ENCODE data around the gene PRDM16. TPM values are rescaled to one million over a fixed set of nuclear protein-coding genes. Genes with fewer than 3 reads are reported as not detected.

Gene PRDM16
- total and polyA plus RNA-seq, 2 of the 4 experiments (the other 2 are of a cell fraction), result 0.02 TPM; not detected in 1

GRCh38 chr1:3031401-3032221, 37.4 kb upstream of the PRDM16 start:
- Histone ChIP-seq H2AK5ac (ENCODE audit: low read depth, low read length) (no peak overlapping the region), H4K91ac (ENCODE audit: insufficient read depth, low read depth, low read length) (no peak overlapping the region), H4K20me1 (ENCODE audit: insufficient read depth, low read length) (no peaks in the 10 kb centered on the region), H2AK9ac (replicated peaks; ENCODE audit: low read depth, low read length, poor library complexity) (no peak overlapping the region), H4K5ac (ENCODE audit: low read depth, low read length) (no peak overlapping the region), H2BK15ac (ENCODE audit: low read depth, low read length) (no peak overlapping the region), H2BK120ac (ENCODE audit: low read depth, low read length) (no peak overlapping the region), H3K4me1 (ENCODE audit: control insufficient read depth, insufficient read depth, low read length) (no peaks in the 10 kb centered on the region), H3K9ac (ENCODE audit: low read depth, low read length) (no peak overlapping the region), H3K4me3 (ENCODE audit: insufficient read depth, low read depth, low read length) (no peak overlapping the region), H3K4ac (ENCODE audit: low read depth, low read length) (no peak overlapping the region), H3K79me1 (ENCODE audit: low read depth in 1 of 2, low read length in 2 of 2) (no peaks in the 10 kb centered on the region), H2BK20ac (ENCODE audit: low read depth, low read length) (no peak overlapping the region), H3K9me3 (ENCODE audit: control insufficient read depth, insufficient read depth, low read length) (peaks cover 53% of the 10 kb centered on the region), H3K4me2 (ENCODE audit: low read depth, low read length) (no peak overlapping the region), H3K36me3 (ENCODE audit: control insufficient read depth, insufficient read depth, low read length) (no peaks in the 10 kb centered on the region), H4K8ac (ENCODE audit: low read depth in 2 of 2, low read length in 2 of 2) (no peak overlapping the region), H3K27me3 (ENCODE audit: control insufficient read depth, insufficient read depth, low read length) (no peaks in the 10 kb centered on the region), H3K18ac (ENCODE audit: low read depth, low read length) (no peak overlapping the region), H3K56ac (ENCODE audit: extremely low read depth, insufficient read depth, low read length) (no peak overlapping the region), H2AFZ (replicated peaks; ENCODE audit: low read length, poor library complexity) (no peak overlapping the region), H2BK5ac (ENCODE audit: low read depth, low read length, poor library complexity, severe bottlenecking) (no peak overlapping the region), H3K9me1 (ENCODE audit: insufficient read depth, low read length) (no peaks in the 10 kb centered on the region), H3K23ac (ENCODE audit: low read depth, low read length) (no peak overlapping the region), H3K27ac (ENCODE audit: insufficient read depth, low read length) (no peak overlapping the region), H3K14ac (replicated peaks; ENCODE audit: low read depth, low read length) (no peak overlapping the region)
- no TSS peak for BruUV-seq (replicated peaks)
- DNase-seq (no peak), ATAC-seq (ENCODE audit: low read depth) (no peak)
- ChIA-PET CTCF (no interaction called here), POLR2A (ENCODE audit: unreplicated experiment) (no interaction called here)
- intact Hi-C loops (cut with micrococcal nuclease), result no loop called here
- TF ChIP-seq POLR2A (IDR thresholded peaks at IDR 0.05; ENCODE audit: low read depth, low read length), result no peak
- TF ChIP-seq RFX5 (IDR thresholded peaks at IDR 0.05; ENCODE audit: low read depth, low read length), result no peak
- no peak for TF ChIP-seq MAFK (IDR thresholded peaks at IDR 0.05; ENCODE audit: low read depth, low read length)
- TF ChIP-seq USF2 (IDR thresholded peaks at IDR 0.05; ENCODE audit: low read depth, low read length), result no peak
- no peak for TF ChIP-seq SMC3 (IDR thresholded peaks at IDR 0.05; ENCODE audit: low read depth, low read length)
- no peak for TF ChIP-seq BHLHE40 (IDR thresholded peaks at IDR 0.05; ENCODE audit: low read depth, low read length)
- TF ChIP-seq FOS (IDR thresholded peaks at IDR 0.05; ENCODE audit: low read depth, low read length), result no peak
- no peak for TF ChIP-seq CHD1 (IDR thresholded peaks at IDR 0.05; ENCODE audit: low read depth, low read length)
- TF ChIP-seq CEBPB (IDR thresholded peaks at IDR 0.05; ENCODE audit: low read depth, low read length), result no peak
- no peak for TF ChIP-seq ELK1 (IDR thresholded peaks at IDR 0.05; ENCODE audit: borderline replicate concordance, low read depth, low read length)
- no peak for TF ChIP-seq RAD21 (IDR thresholded peaks at IDR 0.05; ENCODE audit: low read length)
- TF ChIP-seq NFE2L2 (IDR thresholded peaks at IDR 0.05; ENCODE audit: low read depth, low read length), result no peak
- no peak for TF ChIP-seq MXI1 (IDR thresholded peaks at IDR 0.05; ENCODE audit: borderline replicate concordance, low read depth, low read length)
- TF ChIP-seq RCOR1 (IDR thresholded peaks at IDR 0.05; ENCODE audit: insufficient replicate concordance, low read length), result no peak
- TF ChIP-seq MAZ (IDR thresholded peaks at IDR 0.05; ENCODE audit: borderline replicate concordance, low read depth, low read length), result no peak
- TF ChIP-seq CTCF (conservative IDR thresholded peaks at IDR 0.05; ENCODE audit: low read depth, low read length), result no peak
- dilution Hi-C loops (cut with HindIII; ENCODE audit: low sequenced_read_pairs, unreplicated experiment), result no loop called here
- in situ Hi-C loops (cut with MboI; ENCODE audit: low sequenced_read_pairs), result no loop called here
- WGBS, 2 experiments (ENCODE audit: extremely low coverage in 2 of 2, insufficient read length in 1 of 2), result 48% methylated on average over 11 of the region's 35 CpGs; no CpG with 5 or more reads in 1 of the 2 experiments
